Ishikawa (cell line): ENCODE measurements around the gene RARS2.

Experiments used
- CEBPB ChIP-seq: IDR thresholded peaks from 2 replicates; pipeline ENCODE4 v1.6.1; 2012
- CREB1 ChIP-seq: IDR thresholded peaks from 2 replicates; pipeline ENCODE4 v1.6.1; 2012; ENCODE audit warnings: low read depth
- EGR1 ChIP-seq: IDR thresholded peaks from 2 replicates; pipeline ENCODE4 v1.6.1; 2012
- EP300 ChIP-seq: IDR thresholded peaks from 2 replicates; pipeline ENCODE4 v1.6.1; 2012; ENCODE audit warnings: borderline replicate concordance
- FOXM1 ChIP-seq: IDR thresholded peaks from 2 replicates; pipeline ENCODE4 v1.6.1; 2012; ENCODE audit warnings: low read depth, borderline replicate concordance
- MAX ChIP-seq: IDR thresholded peaks from 2 replicates; pipeline ENCODE4 v1.6.1; 2012
- NFIC ChIP-seq: IDR thresholded peaks from 2 replicates; pipeline ENCODE4 v1.6.1; 2012
- RAD21 ChIP-seq: IDR thresholded peaks from 2 replicates; pipeline ENCODE4 v1.6.1; 2012; ENCODE audit warnings: low read depth
- TAF1 ChIP-seq: IDR thresholded peaks from 2 replicates; pipeline ENCODE4 v1.6.1; 2012; ENCODE audit warnings: low read depth, mild to moderate bottlenecking
- TCF12 ChIP-seq: IDR thresholded peaks from 2 replicates; pipeline ENCODE4 v1.6.1; 2012; ENCODE audit warnings: low read depth
- TEAD4 ChIP-seq: IDR thresholded peaks from 2 replicates; pipeline ENCODE4 v1.6.1; 2012
- YY1 ChIP-seq: IDR thresholded peaks from 2 replicates; pipeline ENCODE4 v1.6.1; 2012; ENCODE audit warnings: low read depth
- ZBTB7A ChIP-seq: IDR thresholded peaks from 2 replicates; pipeline ENCODE4 v1.6.1; 2012; ENCODE audit warnings: low read depth
- TF ChIP-seq, protein P1 (sequence below): IDR thresholded peaks from 2 replicates; pipeline ENCODE4 v1.6.1; 2012; ENCODE audit warnings: low read depth, mild to moderate bottlenecking
- TF ChIP-seq, protein P2 (sequence below): IDR thresholded peaks from 2 replicates; pipeline ENCODE4 v1.6.1; 2012

Gene RARS2

DNA sequence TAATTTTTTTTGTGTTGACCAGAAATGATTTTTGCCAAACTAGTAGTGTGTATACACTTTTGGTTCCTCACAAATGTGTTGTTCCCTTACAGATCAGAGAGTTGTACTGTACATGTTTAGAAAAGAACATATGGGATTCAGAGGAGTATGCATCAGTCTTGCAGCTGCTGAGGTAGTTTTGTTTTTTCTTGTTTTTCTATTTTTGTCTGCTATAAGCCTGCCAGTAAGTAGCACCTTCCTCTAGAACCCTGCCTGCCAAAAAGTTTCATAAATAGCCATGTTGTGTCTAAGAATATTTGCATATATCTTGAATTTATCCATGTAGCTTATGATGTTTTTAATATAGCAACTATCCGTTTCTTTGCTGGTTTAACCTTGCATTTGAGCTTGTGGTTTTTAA lies 46.5 kb upstream of the RARS2 start:
- TF ChIP-seq CEBPB = no peak
- TF ChIP-seq ZBTB7A = no peak
- TF ChIP-seq, protein P1, sequence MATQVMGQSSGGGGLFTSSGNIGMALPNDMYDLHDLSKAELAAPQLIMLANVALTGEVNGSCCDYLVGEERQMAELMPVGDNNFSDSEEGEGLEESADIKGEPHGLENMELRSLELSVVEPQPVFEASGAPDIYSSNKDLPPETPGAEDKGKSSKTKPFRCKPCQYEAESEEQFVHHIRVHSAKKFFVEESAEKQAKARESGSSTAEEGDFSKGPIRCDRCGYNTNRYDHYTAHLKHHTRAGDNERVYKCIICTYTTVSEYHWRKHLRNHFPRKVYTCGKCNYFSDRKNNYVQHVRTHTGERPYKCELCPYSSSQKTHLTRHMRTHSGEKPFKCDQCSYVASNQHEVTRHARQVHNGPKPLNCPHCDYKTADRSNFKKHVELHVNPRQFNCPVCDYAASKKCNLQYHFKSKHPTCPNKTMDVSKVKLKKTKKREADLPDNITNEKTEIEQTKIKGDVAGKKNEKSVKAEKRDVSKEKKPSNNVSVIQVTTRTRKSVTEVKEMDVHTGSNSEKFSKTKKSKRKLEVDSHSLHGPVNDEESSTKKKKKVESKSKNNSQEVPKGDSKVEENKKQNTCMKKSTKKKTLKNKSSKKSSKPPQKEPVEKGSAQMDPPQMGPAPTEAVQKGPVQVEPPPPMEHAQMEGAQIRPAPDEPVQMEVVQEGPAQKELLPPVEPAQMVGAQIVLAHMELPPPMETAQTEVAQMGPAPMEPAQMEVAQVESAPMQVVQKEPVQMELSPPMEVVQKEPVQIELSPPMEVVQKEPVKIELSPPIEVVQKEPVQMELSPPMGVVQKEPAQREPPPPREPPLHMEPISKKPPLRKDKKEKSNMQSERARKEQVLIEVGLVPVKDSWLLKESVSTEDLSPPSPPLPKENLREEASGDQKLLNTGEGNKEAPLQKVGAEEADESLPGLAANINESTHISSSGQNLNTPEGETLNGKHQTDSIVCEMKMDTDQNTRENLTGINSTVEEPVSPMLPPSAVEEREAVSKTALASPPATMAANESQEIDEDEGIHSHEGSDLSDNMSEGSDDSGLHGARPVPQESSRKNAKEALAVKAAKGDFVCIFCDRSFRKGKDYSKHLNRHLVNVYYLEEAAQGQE = no peak
- TF ChIP-seq RAD21 = no peak
- no peak for TF ChIP-seq NFIC
- no peak for TF ChIP-seq TAF1
- TF ChIP-seq YY1 = no peak
- TF ChIP-seq, protein P2, sequence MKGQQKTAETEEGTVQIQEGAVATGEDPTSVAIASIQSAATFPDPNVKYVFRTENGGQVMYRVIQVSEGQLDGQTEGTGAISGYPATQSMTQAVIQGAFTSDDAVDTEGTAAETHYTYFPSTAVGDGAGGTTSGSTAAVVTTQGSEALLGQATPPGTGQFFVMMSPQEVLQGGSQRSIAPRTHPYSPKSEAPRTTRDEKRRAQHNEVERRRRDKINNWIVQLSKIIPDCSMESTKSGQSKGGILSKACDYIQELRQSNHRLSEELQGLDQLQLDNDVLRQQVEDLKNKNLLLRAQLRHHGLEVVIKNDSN = no peak
- no peak for TF ChIP-seq FOXM1
- no peak for TF ChIP-seq EGR1
- no peak for TF ChIP-seq CREB1

- TF ChIP-seq YY1 = no peak
- TF ChIP-seq TAF1 = no peak
- TF ChIP-seq RAD21 = no peak
- no peak for TF ChIP-seq NFIC
- TF ChIP-seq CEBPB = no peak
- TF ChIP-seq EP300 = no peak
Observed at GRCh38 chr6:87633851-87634250, 44.1 kb upstream of the RARS2 start.

- TF ChIP-seq MAX = no peak
- no peak for TF ChIP-seq EGR1
- TF ChIP-seq RAD21 = no peak
- TF ChIP-seq NFIC = no peak
- TF ChIP-seq CREB1 = no peak
- no peak for TF ChIP-seq YY1
- no peak for TF ChIP-seq TEAD4
- TF ChIP-seq, protein P2 = no peak
- TF ChIP-seq ZBTB7A = no peak
Observed at GRCh38 chr6:87630746-87631145, 41.0 kb upstream of the RARS2 start.

- TF ChIP-seq TEAD4 (no peak), ZBTB7A (no peak), TCF12 (no peak), EP300 (no peak), CREB1 (no peak)
- TF ChIP-seq, protein P1 = no peak
Observed at GRCh38 chr6:87628881-87629280, 39.1 kb upstream of the RARS2 start.

DNA sequence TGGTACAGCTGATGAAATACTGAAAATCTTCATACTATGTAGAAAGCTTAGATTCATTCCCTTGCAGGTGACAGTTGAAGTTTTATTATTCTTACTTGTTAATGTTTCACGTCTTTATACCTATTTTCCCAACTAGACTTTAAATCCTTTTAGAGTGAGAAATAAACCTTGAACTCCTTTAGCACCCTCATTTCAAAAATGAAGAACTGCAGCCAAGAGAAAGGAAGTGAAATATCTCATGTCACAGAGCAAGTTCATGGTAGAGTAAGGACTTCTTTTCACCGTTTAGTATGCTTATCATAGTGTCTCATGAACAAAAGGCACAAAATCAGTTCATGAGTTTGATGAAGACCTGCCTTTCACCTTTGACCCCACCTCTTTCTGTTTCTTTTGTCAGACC lies 38.6 kb upstream of the RARS2 start:
- TF ChIP-seq, protein P2 = no peak
- TF ChIP-seq YY1 = no peak
- TF ChIP-seq, protein P1 = no peak
- no peak for TF ChIP-seq EP300

DNA sequence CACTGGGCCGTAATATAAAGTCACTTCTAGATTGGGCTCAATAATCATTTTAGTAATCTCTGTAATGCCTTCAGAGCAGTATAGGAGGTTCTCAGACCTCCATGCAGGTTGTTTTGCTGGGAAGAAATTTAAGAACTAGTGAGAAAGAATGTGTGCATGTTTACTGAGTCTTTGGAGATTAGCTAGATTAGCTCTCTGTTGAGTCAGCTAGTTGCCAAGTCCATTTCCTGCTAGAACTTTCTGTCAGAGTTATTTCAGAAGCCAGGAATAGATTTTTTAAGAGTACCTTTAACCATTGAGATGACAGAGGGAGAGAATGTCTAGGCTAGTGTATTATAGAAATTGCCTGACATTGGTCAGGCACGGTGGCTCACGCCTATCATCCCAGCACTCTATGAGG lies 33.5 kb upstream of the RARS2 start:
- TF ChIP-seq FOXM1 (no peak), EP300 (no peak), CREB1 (no peak), MAX (no peak), TEAD4 (no peak), NFIC (no peak), ZBTB7A (no peak), EGR1 (no peak), CEBPB (no peak), TCF12 (no peak), TAF1 (no peak), RAD21 (no peak)
- TF ChIP-seq, protein P1 = no peak
- TF ChIP-seq, protein P2 = no peak
